ENCODE data around the gene LRRN4. TPM values are rescaled to one million over a fixed set of nuclear protein-coding genes. Genes with fewer than 3 reads are reported as not detected.

Gene LRRN4
- polyA plus RNA-seq (2013, experiment 1 of 2) = 1.1 TPM
- polyA plus RNA-seq (2013, experiment 2 of 2) = 1.4 TPM

DNA sequence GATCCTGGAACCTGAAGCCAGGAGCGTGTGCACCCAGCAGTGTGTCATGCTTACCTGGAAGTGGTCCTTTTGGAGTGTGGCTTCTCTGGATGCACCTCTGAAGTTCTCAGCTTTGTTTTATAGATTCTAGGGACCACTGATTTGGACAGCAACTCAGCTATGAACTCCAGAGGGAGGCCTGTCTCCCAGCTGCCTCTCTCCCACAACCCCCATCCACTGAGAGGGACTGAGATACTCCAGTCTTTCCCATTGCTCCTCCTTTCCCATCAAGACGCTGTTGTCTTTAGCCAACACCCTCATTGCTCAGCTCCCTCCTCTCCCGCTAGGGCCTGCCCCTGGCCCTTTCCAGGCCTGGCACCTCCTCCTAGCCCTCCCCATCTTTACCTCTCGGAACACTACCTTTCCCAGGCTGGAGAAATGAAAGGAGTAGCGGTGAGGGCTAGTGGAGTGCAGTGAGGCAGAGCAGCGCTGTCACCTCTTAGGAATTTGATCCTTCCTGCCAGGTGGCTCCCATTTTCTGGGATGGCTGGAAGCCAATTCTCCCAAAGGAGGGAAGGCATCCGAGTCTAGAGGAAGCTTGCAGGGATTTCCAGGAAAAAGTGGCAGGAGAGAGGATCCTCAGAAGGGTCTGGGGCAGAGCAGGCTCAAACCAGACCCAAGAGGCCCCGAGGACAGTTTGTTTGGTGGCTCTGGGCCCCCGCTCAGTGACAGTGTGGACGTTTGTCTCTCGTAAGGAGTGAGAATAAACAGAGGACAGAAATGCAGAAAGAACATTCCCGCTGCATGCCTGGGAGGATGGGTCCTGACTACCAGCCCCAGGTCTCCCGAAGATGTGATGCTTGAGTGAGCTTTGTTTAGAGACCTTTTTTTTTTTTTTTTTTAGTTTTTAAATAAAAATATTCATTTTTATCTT, at the start of gene LRRN4:
Gene LRRN4, minus strand, starts transcription at position 285 of the 913 bp plus-strand sequence. CDS start 1,261 bp downstream, outside the sequence.
- Histone ChIP-seq H3K27me3 (ENCODE audit: insufficient read depth, low read length) (peaks cover 52% of the 10 kb centered on the region), H3K9ac (ENCODE audit: low read depth, low read length) (no peak within 1 kb of the TSS), H3K4me3 (ENCODE audit: low read length) (peak within 1 kb of the TSS; percentile 61), H3K36me3 (ENCODE audit: insufficient read depth, low read length) (no peaks in the 10 kb centered on the region), H3K4me1 (ENCODE audit: insufficient read depth, low read length) (peaks cover 25% of the 10 kb centered on the region), H3K27ac (ENCODE audit: low read depth, low read length) (0 out of 2 replicates have a peak within 1 kb of the TSS, but pooled peaks have one; percentile 4), H3K9me3 (ENCODE audit: insufficient read depth, low read depth, low read length) (no peaks in the 10 kb centered on the region)
- 50% methylated on average over 12 of the region's 13 CpGs for WGBS

DNA sequence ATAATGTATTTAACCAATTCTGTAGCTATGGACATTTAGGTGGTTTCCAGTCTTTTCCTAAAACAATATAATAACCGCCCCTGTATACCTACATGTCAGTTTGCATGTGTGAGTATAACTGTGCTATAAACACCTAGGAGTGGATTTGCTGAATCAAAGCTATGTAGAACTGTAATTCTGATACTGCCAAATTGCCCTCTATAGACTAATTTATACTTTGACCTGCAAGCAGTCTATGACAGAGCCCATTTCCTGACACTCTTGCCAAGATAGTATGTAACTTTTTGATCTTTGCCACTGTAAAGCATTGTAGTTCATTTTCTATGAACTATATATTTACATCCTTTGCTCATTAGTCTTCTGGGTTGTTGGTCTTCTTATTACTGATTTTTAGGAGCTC, 49.4 kb upstream of the LRRN4 start:
- Histone ChIP-seq H3K36me3 (ENCODE audit: insufficient read depth, low read length) (peaks cover 28% of the 10 kb centered on the region), H3K27ac (ENCODE audit: low read depth, low read length) (no peak overlapping the region), H3K27me3 (ENCODE audit: insufficient read depth, low read length) (no peaks in the 10 kb centered on the region), H3K4me3 (ENCODE audit: low read length) (no peak overlapping the region), H3K9ac (ENCODE audit: low read depth, low read length) (no peak overlapping the region), H3K4me1 (ENCODE audit: insufficient read depth, low read length) (peaks cover 3% of the 10 kb centered on the region), H3K9me3 (ENCODE audit: insufficient read depth, low read depth, low read length) (no peaks in the 10 kb centered on the region)
- WGBS = no CpG with 5 or more reads among the region's 1 CpG

DNA sequence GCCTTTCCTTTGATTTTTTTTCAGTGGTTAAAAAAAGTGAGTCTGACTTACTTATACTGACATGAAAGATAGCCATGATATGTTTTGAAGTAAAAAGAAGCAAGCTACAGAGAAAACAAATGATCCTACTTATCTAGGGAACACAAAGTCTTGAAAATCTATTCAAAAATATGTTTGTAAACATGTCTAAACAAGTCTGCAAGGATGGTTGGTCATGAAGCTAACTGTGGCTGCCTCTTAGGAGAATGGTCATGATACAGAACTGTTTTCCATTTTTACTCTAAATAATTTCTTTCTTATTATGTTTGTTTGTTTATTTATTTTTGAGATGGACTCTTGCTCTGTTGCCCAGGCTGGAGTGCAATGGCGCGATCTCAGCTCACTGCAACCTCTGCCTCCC, 47.5 kb upstream of the LRRN4 start:
- H3K36me3 ChIP-seq (ENCODE audit: insufficient read depth, low read length) = peaks cover 37% of the 10 kb centered on the region
- H3K4me1 ChIP-seq (ENCODE audit: insufficient read depth, low read length) = peaks cover 2% of the 10 kb centered on the region; the same call in 1 of the 2 replicates
- WGBS = 96% methylated on average over 2 of the region's 2 CpGs
- no peak overlapping the region for H3K27ac ChIP-seq (ENCODE audit: low read depth, low read length)
- H3K9me3 ChIP-seq (ENCODE audit: insufficient read depth, low read depth, low read length) = no peaks in the 10 kb centered on the region
- no peaks in the 10 kb centered on the region for H3K27me3 ChIP-seq (ENCODE audit: insufficient read depth, low read length)
- H3K9ac ChIP-seq (ENCODE audit: low read depth, low read length) = no peak overlapping the region
- H3K4me3 ChIP-seq (ENCODE audit: low read length) = no peak overlapping the region

DNA sequence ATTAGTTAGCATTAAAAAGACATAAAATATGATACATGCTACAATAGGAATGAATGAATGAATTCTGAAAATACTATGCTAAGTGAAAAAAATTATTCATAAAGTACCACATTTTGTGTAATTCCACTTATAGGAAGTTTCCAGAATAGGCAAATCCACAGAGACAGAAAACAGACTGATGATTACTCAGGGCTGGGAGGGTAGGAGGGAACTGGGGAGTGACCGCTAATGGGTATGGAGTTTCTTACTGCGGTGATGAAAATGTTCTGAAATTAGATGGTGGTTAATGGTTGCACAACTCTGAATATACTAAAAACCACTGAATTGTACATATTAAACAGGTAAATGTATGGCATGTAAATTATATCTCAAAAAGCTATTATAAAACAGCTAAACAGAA, 46.4 kb upstream of the LRRN4 start:
- no peaks in the 10 kb centered on the region; the same call in 1 of the 2 replicates for H3K4me1 ChIP-seq (ENCODE audit: insufficient read depth, low read length)
- no peaks in the 10 kb centered on the region for H3K9me3 ChIP-seq (ENCODE audit: insufficient read depth, low read depth, low read length)
- H3K4me3 ChIP-seq (ENCODE audit: low read length) = no peak overlapping the region
- H3K36me3 ChIP-seq (ENCODE audit: insufficient read depth, low read length) = peaks cover 37% of the 10 kb centered on the region
- no peak overlapping the region for H3K9ac ChIP-seq (ENCODE audit: low read depth, low read length)
- no peak overlapping the region for H3K27ac ChIP-seq (ENCODE audit: low read depth, low read length)
- 70% methylated on average over 2 of the region's 2 CpGs for WGBS
- H3K27me3 ChIP-seq (ENCODE audit: insufficient read depth, low read length) = no peaks in the 10 kb centered on the region

DNA sequence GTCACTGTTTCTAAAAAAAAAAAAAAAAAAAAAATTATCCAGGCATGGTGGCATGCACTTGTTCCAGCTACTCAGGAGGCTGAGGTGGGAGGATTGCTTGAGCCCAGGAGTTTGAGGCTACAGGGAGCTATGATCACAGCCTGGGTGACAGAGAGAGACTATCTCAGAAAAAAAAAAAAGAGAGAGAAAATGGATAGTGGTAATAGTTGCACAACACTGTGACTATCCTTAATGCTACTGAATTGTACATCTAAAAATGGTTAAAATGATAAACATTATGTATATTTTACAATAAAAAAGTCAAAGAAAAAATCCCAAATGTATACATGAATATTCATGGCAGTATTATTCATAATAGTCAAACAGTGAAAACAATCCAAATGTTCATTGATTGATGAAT, 46.0 kb upstream of the LRRN4 start:
- no peak overlapping the region for H3K27ac ChIP-seq (ENCODE audit: low read depth, low read length)
- H3K9me3 ChIP-seq (ENCODE audit: insufficient read depth, low read depth, low read length) = no peaks in the 10 kb centered on the region
- no peaks in the 10 kb centered on the region for H3K27me3 ChIP-seq (ENCODE audit: insufficient read depth, low read length)
- no peak overlapping the region for H3K4me3 ChIP-seq (ENCODE audit: low read length)
- peaks cover 37% of the 10 kb centered on the region for H3K36me3 ChIP-seq (ENCODE audit: insufficient read depth, low read length)
- H3K9ac ChIP-seq (ENCODE audit: low read depth, low read length) = no peak overlapping the region
- H3K4me1 ChIP-seq (ENCODE audit: insufficient read depth, low read length) = no peaks in the 10 kb centered on the region; the same call in 1 of the 2 replicates

DNA sequence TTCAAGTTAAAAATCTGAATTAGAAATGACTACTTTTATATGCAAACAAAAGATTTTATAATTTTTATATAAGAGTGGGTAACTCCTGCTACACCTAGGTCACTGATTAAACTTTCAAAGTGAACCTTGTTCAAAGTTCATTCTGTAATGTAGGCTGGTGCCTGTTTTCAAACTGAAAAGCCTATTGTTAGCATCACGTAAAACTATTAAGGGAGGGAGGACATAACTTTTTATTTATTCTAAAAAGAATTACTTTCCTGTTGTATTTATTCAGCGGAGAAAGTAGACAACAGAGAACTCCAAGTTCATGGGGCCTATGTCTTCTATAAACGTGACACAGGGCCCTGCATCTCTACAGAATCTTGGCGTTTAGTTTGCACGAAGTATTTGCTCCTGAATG, 41.5 kb upstream of the LRRN4 start:
- H3K9ac ChIP-seq (ENCODE audit: low read depth, low read length) = no peak overlapping the region
- H3K4me1 ChIP-seq (ENCODE audit: insufficient read depth, low read length) = no peaks in the 10 kb centered on the region
- H3K27me3 ChIP-seq (ENCODE audit: insufficient read depth, low read length) = no peaks in the 10 kb centered on the region
- no peaks in the 10 kb centered on the region for H3K9me3 ChIP-seq (ENCODE audit: insufficient read depth, low read depth, low read length)
- no peak overlapping the region for H3K27ac ChIP-seq (ENCODE audit: low read depth, low read length)
- peaks cover 46% of the 10 kb centered on the region for H3K36me3 ChIP-seq (ENCODE audit: insufficient read depth, low read length)
- no peak overlapping the region for H3K4me3 ChIP-seq (ENCODE audit: low read length)
- 98% methylated on average over 5 of the region's 5 CpGs for WGBS

DNA sequence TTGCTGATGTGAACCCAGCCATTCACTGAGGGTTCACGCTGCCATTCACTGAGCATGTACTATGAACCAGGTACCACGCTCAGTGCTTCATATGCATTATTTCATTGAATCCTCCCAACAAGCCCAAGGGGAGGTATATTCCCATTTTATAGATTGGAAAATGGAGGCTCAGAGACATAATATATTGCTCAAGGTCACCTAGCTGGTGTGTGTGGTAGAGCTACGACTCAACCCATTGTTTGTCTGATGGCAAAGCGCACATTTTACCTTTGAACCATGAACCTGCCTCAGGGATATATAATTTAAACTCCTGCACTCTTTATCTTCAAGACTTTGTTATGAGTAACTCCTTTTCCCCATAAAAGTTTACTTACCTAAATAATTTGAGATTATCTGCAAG, 40.7 kb upstream of the LRRN4 start:
- Histone ChIP-seq H3K9me3 (ENCODE audit: insufficient read depth, low read depth, low read length) (no peaks in the 10 kb centered on the region), H3K36me3 (ENCODE audit: insufficient read depth, low read length) (peaks cover 44% of the 10 kb centered on the region), H3K27me3 (ENCODE audit: insufficient read depth, low read length) (no peaks in the 10 kb centered on the region), H3K4me1 (ENCODE audit: insufficient read depth, low read length) (no peaks in the 10 kb centered on the region), H3K4me3 (ENCODE audit: low read length) (no peak overlapping the region), H3K27ac (ENCODE audit: low read depth, low read length) (no peak overlapping the region), H3K9ac (ENCODE audit: low read depth, low read length) (no peak overlapping the region)
- WGBS = 92% methylated on average over 4 of the region's 4 CpGs

DNA sequence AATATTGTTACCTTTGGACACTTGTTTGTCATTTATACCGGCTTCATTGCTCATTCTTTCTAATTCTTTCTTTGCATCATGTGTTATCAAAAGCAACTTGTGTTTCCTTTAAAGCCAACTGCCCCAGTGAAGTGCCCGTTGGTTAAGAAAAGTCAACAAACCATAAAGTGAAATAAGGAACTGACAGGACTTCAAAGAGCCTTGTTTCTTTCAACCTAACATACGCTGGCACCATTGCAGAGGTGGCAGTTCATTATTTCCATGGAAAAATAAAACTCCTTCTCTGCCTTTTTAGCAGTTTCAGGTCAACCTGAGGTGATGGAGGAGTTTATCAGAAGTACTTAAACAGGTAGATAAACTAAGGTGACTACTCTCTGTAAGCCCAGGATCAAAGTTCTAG, 40.2 kb upstream of the LRRN4 start:
- Histone ChIP-seq H3K9ac (ENCODE audit: low read depth, low read length) (no peak overlapping the region), H3K27ac (ENCODE audit: low read depth, low read length) (no peak overlapping the region), H3K4me3 (ENCODE audit: low read length) (no peak overlapping the region)

DNA sequence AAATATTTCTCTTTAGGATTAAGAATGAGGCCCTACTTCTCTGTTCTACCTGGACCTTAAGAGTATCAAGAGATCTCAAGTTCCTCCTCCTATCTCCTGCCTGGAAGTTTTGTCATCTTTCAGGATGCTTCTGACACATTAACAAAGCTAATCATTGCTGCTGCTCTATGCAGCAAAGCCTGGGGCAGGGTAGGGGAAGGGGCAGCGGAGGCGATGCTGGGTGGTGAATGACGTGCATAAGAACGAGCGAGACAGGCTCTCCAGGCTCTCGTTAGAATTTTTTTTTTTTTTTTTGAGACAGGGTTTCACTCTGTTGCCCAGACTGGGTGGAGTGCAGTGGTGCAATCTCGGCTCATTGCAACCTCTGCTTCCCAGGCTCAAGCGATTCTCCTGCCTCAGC, 37.8 kb upstream of the LRRN4 start:
- no peaks in the 10 kb centered on the region for H3K4me1 ChIP-seq (ENCODE audit: insufficient read depth, low read length)
- WGBS = 95% methylated on average over 8 of the region's 8 CpGs
- H3K4me3 ChIP-seq (ENCODE audit: low read length) = no peak overlapping the region
- H3K9me3 ChIP-seq (ENCODE audit: insufficient read depth, low read depth, low read length) = no peaks in the 10 kb centered on the region
- H3K27ac ChIP-seq (ENCODE audit: low read depth, low read length) = no peak overlapping the region
- no peaks in the 10 kb centered on the region for H3K27me3 ChIP-seq (ENCODE audit: insufficient read depth, low read length)
- H3K36me3 ChIP-seq (ENCODE audit: insufficient read depth, low read length) = peaks cover 49% of the 10 kb centered on the region
- no peak overlapping the region for H3K9ac ChIP-seq (ENCODE audit: low read depth, low read length)

More for the DNA sequence above, 40.2 kb upstream of the LRRN4 start:
- WGBS = 97% methylated on average over 3 of the region's 3 CpGs
- Histone ChIP-seq H3K9me3 (ENCODE audit: insufficient read depth, low read depth, low read length) (no peaks in the 10 kb centered on the region), H3K4me1 (ENCODE audit: insufficient read depth, low read length) (no peaks in the 10 kb centered on the region), H3K36me3 (ENCODE audit: insufficient read depth, low read length) (peaks cover 49% of the 10 kb centered on the region), H3K27me3 (ENCODE audit: insufficient read depth, low read length) (no peaks in the 10 kb centered on the region)

DNA sequence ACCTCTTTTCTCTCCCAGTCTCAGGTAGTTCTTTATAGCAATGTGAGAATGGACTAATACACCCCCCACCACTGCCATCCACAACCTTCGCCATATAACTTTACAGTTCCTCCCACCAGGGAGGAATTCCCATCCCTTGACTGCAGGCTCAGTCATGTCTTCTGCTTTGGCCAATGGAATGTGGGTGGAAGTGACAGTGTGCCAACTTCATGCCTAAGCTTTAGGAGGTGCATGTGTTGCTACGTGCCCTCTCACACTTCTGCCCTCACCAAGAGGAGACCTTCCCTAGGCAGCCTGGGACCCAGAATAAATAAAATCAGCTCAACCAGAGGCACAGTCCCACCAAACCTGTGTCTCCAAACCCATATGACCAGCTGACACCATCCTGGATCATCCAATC, 33.0 kb upstream of the LRRN4 start:
- no peaks in the 10 kb centered on the region for H3K27me3 ChIP-seq (ENCODE audit: insufficient read depth, low read length)
- H3K4me3 ChIP-seq (ENCODE audit: low read length) = no peak overlapping the region
- H3K27ac ChIP-seq (ENCODE audit: low read depth, low read length) = no peak overlapping the region
- no peaks in the 10 kb centered on the region for H3K4me1 ChIP-seq (ENCODE audit: insufficient read depth, low read length)
- 100% methylated on average over 1 of the region's 2 CpGs for WGBS
- H3K9ac ChIP-seq (ENCODE audit: low read depth, low read length) = no peak overlapping the region
- peaks cover 54% of the 10 kb centered on the region for H3K36me3 ChIP-seq (ENCODE audit: insufficient read depth, low read length)
- no peaks in the 10 kb centered on the region for H3K9me3 ChIP-seq (ENCODE audit: insufficient read depth, low read depth, low read length)

DNA sequence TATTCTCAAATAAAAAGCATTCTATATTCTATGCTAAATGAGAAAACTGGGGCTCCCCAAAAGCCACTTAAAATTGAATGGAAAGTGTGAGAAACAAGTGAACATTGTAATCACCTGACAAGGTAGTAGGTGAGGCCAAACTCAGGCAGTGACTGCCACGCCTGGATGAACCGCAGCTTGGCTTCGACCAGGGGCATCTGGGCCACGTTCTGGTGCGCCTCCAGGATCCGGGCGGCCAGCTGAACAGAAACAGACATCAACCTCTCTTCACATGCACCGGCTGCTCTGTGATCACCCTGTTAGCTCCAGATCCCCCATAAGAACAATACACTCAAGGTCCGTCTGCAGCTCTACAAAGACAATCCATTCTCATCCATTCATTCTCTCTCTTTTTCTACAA, 30.1 kb upstream of the LRRN4 start:
- WGBS = 89% methylated on average over 9 of the region's 9 CpGs
- Histone ChIP-seq H3K4me3 (ENCODE audit: low read length) (no peak overlapping the region), H3K9ac (ENCODE audit: low read depth, low read length) (no peak overlapping the region), H3K27me3 (ENCODE audit: insufficient read depth, low read length) (no peaks in the 10 kb centered on the region), H3K27ac (ENCODE audit: low read depth, low read length) (no peak overlapping the region), H3K9me3 (ENCODE audit: insufficient read depth, low read depth, low read length) (no peaks in the 10 kb centered on the region), H3K36me3 (ENCODE audit: insufficient read depth, low read length) (peaks cover 50% of the 10 kb centered on the region), H3K4me1 (ENCODE audit: insufficient read depth, low read length) (no peaks in the 10 kb centered on the region)

All from HUES64 (cell line).